K562 (cell line): ENCODE measurements around the gene HDAC5. TPM values are rescaled to one million over a fixed set of nuclear protein-coding genes. Genes with fewer than 3 reads are reported as not detected.

Source experiments
- CBX3 ChIP-seq, 2 experiments: IDR thresholded peaks; 1 replicate in 1 of 2; 2 replicates in 1 of 2; pipeline ENCODE4 v1.6.1; 2012; ENCODE audit warnings: inconsistent platforms in 2 of 2, low read length in 2 of 2, borderline replicate concordance in 1 of 2, control low read depth in 1 of 2
- E2F6 ChIP-seq, 2 experiments: IDR thresholded peaks; 2 replicates each; pipeline ENCODE4 v1.6.1; 2011; ENCODE audit warnings: borderline replicate concordance in 1 of 2, control low read depth in 1 of 2, low read depth in 1 of 2, low read length in 1 of 2, mild to moderate bottlenecking in 1 of 2, mixed read lengths in 1 of 2, moderate library complexity in 1 of 2; ENCODE audit not compliant: insufficient read depth in 1 of 2, insufficient read length in 1 of 2, poor library complexity in 1 of 2, severe bottlenecking in 1 of 2; ENCODE audit errors: extremely low read depth in 1 of 2
- ESRRA ChIP-seq: fragments of 450-650 bp; IDR thresholded peaks from 2 replicates; pipeline ENCODE4 v1.6.1; 2014; ENCODE audit warnings: low read depth, mild to moderate bottlenecking, moderate library complexity, borderline replicate concordance
- FOSL1 ChIP-seq: fragments of 200-800 bp; sonication (Bioruptor generic); conservative IDR thresholded peaks from 2 replicates; pipeline ENCODE4 v1.6.1; 2016; ENCODE audit warnings: missing genetic modification characterization, missing compliant biosample characterization
- GTF2F1 ChIP-seq: IDR thresholded peaks from 2 replicates; pipeline ENCODE4 v1.6.1; 2011; ENCODE audit warnings: low read depth, low read length, improper control_type of control experiment
- HMGN3 ChIP-seq: IDR thresholded peaks from 2 replicates; pipeline ENCODE4 v1.6.1; 2011; ENCODE audit warnings: borderline replicate concordance, low read depth, mild to moderate bottlenecking, mixed read lengths, low read length; ENCODE audit not compliant: insufficient read length; ENCODE audit errors: extremely low read depth
- KLF13 ChIP-seq: fragments of 450-650 bp; IDR thresholded peaks from 2 replicates; pipeline ENCODE4 v1.6.1; 2016; ENCODE audit warnings: missing genetic modification characterization, low read depth, mild to moderate bottlenecking, missing compliant biosample characterization, moderate library complexity, borderline replicate concordance
- MCM7 ChIP-seq, 2 experiments: fragments of 450-650 bp; IDR thresholded peaks; 2 replicates each; pipeline ENCODE4 v1.6.1; 2016 to 2018
- MTA1 ChIP-seq: fragments of 450-650 bp; IDR thresholded peaks from 2 replicates; pipeline ENCODE4 v1.6.1; 2017; ENCODE audit warnings: borderline replicate concordance
- RBM34 ChIP-seq: fragments of 200-400 bp; formaldehyde crosslinking; IDR thresholded peaks from 2 replicates; pipeline ENCODE4 v1.6.1; 2018; ENCODE audit warnings: low read length, borderline replicate concordance; ENCODE audit not compliant: insufficient read depth
- SRF ChIP-seq, 2 experiments: fragments of 250-450, 450-650 bp in 1 of 2; sonication (Bioruptor Pico) in 1 of 2; sonication (generic) in 1 of 2; formaldehyde crosslinking; IDR thresholded peaks; 2 replicates each; pipeline versions ENCODE4 v1.5.0 to v1.5.1; 2020 to 2022; ENCODE audit warnings: mild to moderate bottlenecking in 1 of 2, missing genetic modification reagents in 1 of 2
- SRSF7 ChIP-seq: fragments of 200-400 bp; formaldehyde crosslinking; optimal IDR thresholded peaks from 2 replicates; pipeline ENCODE3; 2017; ENCODE audit warnings: mild to moderate bottlenecking, low read depth, low read length
- TRIM28 ChIP-seq: fragments of 450-650 bp; IDR thresholded peaks from 2 replicates; pipeline ENCODE4 v1.6.1; 2017
- ZBTB49 ChIP-seq: sonication (generic); formaldehyde crosslinking; IDR thresholded peaks from 2 replicates; pipeline ENCODE4 v1.8.0; 2022; ENCODE audit warnings: missing genetic modification reagents, mild to moderate bottlenecking, borderline replicate concordance
- ZNF324 ChIP-seq: fragments of 250-450 bp; sonication (Bioruptor Pico); IDR thresholded peaks from 2 replicates; pipeline ENCODE4 v1.4.0; 2020; ENCODE audit warnings: mild to moderate bottlenecking
- ZNF444 ChIP-seq: fragments of 250-450 bp; sonication (Bioruptor Pico); IDR thresholded peaks from 2 replicates; pipeline ENCODE4 v1.4.0; 2020; ENCODE audit warnings: mild to moderate bottlenecking, moderate library complexity
- ZNF695 ChIP-seq: fragments of 450-650 bp; formaldehyde crosslinking; IDR thresholded peaks from 2 replicates; pipeline ENCODE4 v1.4.0; 2020; ENCODE audit warnings: mild to moderate bottlenecking, moderate library complexity
- ZNF79 ChIP-seq: fragments of 250-450 bp; sonication (Bioruptor Pico); IDR thresholded peaks from 2 replicates; pipeline ENCODE4 v1.4.0; 2020; ENCODE audit warnings: low read depth, mild to moderate bottlenecking, moderate library complexity
- polyA plus RNA-seq, 8 experiments: library from polyadenylated mRNA; depleted of rRNA in 4 of 8; stranded (reverse) in 5 of 8; unstranded in 3 of 8; fragments of >200 nt; fragmentation: Nextera tagmentation in 2 of 8; fragmentation: Illumina TruSeq in 1 of 8; extraction: Ambion mirVana in 2 of 8; extraction: Trizol in 1 of 8; gene quantifications; 2 replicates each; pipeline versions ENCODE4 v1.2.1 to v1.2.3, GENCODE V29; 2011 to 2014; ENCODE audit warnings: inconsistent platforms in 1 of 8, missing spikeins in 1 of 8
- total RNA-seq, 7 experiments: library from RNA; depleted of rRNA in 6 of 7; stranded (reverse); fragments of >200 nt in 6 of 7; fragmentation: Illumina TruSeq in 2 of 7; extraction: Trizol in 2 of 7; gene quantifications; 2 replicates each; pipeline versions ENCODE4 v1.2.1 to v1.2.3, GENCODE V29; 2011 to 2021; ENCODE audit warnings: low replicate concordance in 1 of 7
- TF ChIP-seq, protein P1 (sequence below): fragments of 450-650 bp; conservative IDR thresholded peaks from 2 replicates; pipeline ENCODE4 v1.6.1; 2016; ENCODE audit warnings: missing genetic modification characterization, low read depth, mild to moderate bottlenecking, control low read depth, missing compliant biosample characterization
- TF ChIP-seq, protein P2 (sequence below): fragments of 200-800 bp; sonication (Bioruptor generic); IDR thresholded peaks from 2 replicates; pipeline ENCODE4 v1.6.1; 2017; ENCODE audit warnings: missing genetic modification characterization, missing compliant biosample characterization

Gene HDAC5
- total and polyA plus RNA-seq, 9 of the 15 experiments (the other 6 are each of a cell fraction or from before 2014, with no cell fraction given): 0.45 to 26.2 (median 16.4) TPM

DNA sequence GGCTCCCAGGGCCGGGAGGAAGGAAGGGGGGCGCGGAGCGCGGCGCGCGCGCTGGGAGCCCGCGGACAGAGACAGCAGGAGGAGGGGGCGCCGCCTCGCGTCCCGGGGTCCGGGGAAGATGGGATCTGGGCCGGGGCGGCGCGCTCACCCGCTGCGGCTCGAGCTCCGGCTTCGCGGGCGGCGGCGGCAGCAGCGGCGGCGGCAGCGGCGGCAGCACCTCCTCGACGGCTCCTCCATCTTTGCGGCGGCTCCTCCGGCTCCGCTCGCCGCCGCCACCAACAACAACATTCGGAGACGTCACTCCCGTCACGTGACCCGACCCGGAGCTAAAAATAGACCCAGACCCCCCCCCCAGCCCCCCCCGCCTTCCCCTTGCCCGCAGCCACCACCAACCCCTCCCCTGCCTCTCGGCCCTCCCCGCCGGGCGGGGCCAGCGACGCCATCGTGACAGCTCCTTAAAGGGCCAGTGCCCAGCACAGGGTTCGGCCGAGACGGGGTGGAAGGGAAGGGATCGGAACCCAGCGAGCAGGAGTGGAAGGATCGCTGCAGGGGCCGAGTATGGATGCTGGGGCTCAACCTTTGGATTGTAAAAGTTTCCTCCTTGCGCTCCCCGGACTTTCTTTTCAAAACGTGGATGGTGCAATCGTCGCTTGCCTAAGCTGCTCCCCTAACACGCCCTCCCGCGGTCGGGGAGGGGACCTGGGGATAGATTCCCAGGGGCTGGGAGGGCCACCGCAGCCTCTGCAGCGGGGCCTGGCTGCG is at the start of gene HDAC5 (continued):
- TF ChIP-seq ZNF444 (CRISPR knock-in tag): no peak
- TF ChIP-seq GTF2F1: 0 out of 2 replicates have a peak, but pooled peaks have one; percentile 44
- peak; percentile 50; the same call in 1 of the 2 replicates for TF ChIP-seq FOSL1
- TF ChIP-seq TRIM28: peak; percentile 34; the same call in 1 of the 2 replicates
- TF ChIP-seq, protein P1, sequence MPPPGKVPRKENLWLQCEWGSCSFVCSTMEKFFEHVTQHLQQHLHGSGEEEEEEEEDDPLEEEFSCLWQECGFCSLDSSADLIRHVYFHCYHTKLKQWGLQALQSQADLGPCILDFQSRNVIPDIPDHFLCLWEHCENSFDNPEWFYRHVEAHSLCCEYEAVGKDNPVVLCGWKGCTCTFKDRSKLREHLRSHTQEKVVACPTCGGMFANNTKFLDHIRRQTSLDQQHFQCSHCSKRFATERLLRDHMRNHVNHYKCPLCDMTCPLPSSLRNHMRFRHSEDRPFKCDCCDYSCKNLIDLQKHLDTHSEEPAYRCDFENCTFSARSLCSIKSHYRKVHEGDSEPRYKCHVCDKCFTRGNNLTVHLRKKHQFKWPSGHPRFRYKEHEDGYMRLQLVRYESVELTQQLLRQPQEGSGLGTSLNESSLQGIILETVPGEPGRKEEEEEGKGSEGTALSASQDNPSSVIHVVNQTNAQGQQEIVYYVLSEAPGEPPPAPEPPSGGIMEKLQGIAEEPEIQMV: no peak
- TF ChIP-seq RBM34: no peak
- no peak for TF ChIP-seq ZNF324
- 0 out of 3 replicates have a peak, but pooled peaks of 1 of the 2 experiments have one; percentile 43 for TF ChIP-seq CBX3 (IDR thresholded peaks at IDR 0.05; ENCODE audit: borderline replicate concordance in 1 of 2, low read length in 2 of 2)
- no peak for TF ChIP-seq SRSF7
- peak; percentile 50; the same call in 1 of the 2 replicates for TF ChIP-seq ESRRA
- peak in 1 of 2 experiments; percentile 54 for TF ChIP-seq E2F6 (IDR thresholded peaks at IDR 0.05; ENCODE audit: borderline replicate concordance in 1 of 2, extremely low read depth in 1 of 2, insufficient read depth in 1 of 2, insufficient read length in 1 of 2, low read depth in 1 of 2, low read length in 1 of 2, poor library complexity in 1 of 2, severe bottlenecking in 1 of 2)
- peak; percentile 38 for TF ChIP-seq HMGN3
- TF ChIP-seq, protein P2, sequence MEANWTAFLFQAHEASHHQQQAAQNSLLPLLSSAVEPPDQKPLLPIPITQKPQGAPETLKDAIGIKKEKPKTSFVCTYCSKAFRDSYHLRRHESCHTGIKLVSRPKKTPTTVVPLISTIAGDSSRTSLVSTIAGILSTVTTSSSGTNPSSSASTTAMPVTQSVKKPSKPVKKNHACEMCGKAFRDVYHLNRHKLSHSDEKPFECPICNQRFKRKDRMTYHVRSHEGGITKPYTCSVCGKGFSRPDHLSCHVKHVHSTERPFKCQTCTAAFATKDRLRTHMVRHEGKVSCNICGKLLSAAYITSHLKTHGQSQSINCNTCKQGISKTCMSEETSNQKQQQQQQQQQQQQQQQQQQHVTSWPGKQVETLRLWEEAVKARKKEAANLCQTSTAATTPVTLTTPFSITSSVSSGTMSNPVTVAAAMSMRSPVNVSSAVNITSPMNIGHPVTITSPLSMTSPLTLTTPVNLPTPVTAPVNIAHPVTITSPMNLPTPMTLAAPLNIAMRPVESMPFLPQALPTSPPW (CRISPR knock-in tag): peak; percentile 100
- no peak for TF ChIP-seq SRF (CRISPR knock-in tag; IDR thresholded peaks at IDR 0.05)
- TF ChIP-seq ZBTB49 (CRISPR knock-in tag): no peak
- no peak for TF ChIP-seq ZNF695
- no peak for TF ChIP-seq MCM7 (IDR thresholded peaks at IDR 0.05)
- no peak; the same call in 1 of the 2 replicates for TF ChIP-seq MTA1
- TF ChIP-seq KLF13 (tag): peak; percentile 43; the same call in 1 of the 2 replicates
- TF ChIP-seq ZNF79 (CRISPR knock-in tag): 0 out of 2 replicates have a peak, but pooled peaks have one; percentile 30
